HEK293 (cell line): ENCODE measurements around the gene TBCK.

ENCODE experiments used
- CTCF ChIA-PET: fragments of 350-600 bp; formaldehyde crosslinking; extraction: SDS; loops from one replicate; lab custom pipeline; 2021; ENCODE audit warnings: antibody characterized with exemption; lab: Yijun Ruan, JAX
- POLR2A ChIA-PET: fragments of 300-600 bp; formaldehyde crosslinking; extraction: SDS; loops from one replicate; lab custom pipeline; 2020; ENCODE audit warnings: antibody characterized with exemption, inconsistent platforms; lab: Yijun Ruan, JAX
- H3K27ac ChIP-seq: fragments of 200-500 bp; sonication (Bioruptor generic); 2 replicates; pipeline ENCODE4 v1.5.1; 2014; ENCODE audit warnings: low read depth, low read length, control low read depth, inconsistent platforms; ENCODE audit errors: extremely low read depth
- H3K36me3 ChIP-seq, 2 experiments: fragments of 200-500 bp in 1 of 2; sonication (Bioruptor generic) in 1 of 2; 1 replicate in 1 of 2; 2 replicates in 1 of 2; pipeline ENCODE4 v1.5.1; 2014 to 2017; ENCODE audit warnings: inconsistent platforms in 2 of 2, low read length in 2 of 2; ENCODE audit not compliant: control insufficient read depth in 2 of 2, insufficient read depth in 1 of 2
- H3K4me1 ChIP-seq: fragments of 200-500 bp; sonication (Bioruptor generic); 2 replicates; pipeline ENCODE4 v1.5.1; 2014; ENCODE audit warnings: mild to moderate bottlenecking, low read length, inconsistent platforms; ENCODE audit not compliant: control insufficient read depth, insufficient read depth
- H3K4me3 ChIP-seq: 2 replicates; pipeline ENCODE4 v1.5.1; 2011; ENCODE audit warnings: low read depth, mild to moderate bottlenecking, control low read depth, low read length, moderate library complexity
- H3K9me3 ChIP-seq: fragments of 200-500 bp; sonication (Bioruptor generic); 2 replicates; pipeline ENCODE4 v1.5.1; 2014; ENCODE audit warnings: low read depth, low read length, inconsistent platforms; ENCODE audit not compliant: control insufficient read depth, insufficient read depth
- KLF7 ChIP-seq: fragments of 450-650 bp; formaldehyde crosslinking; IDR thresholded peaks from 2 replicates; pipeline ENCODE4 v1.5.1; 2016; ENCODE audit warnings: missing biosample characterization, missing genetic modification characterization, borderline replicate concordance
- SALL2 ChIP-seq: fragments of 450-650 bp; formaldehyde crosslinking; IDR thresholded peaks from 2 replicates; pipeline ENCODE4 v1.5.0; 2017; ENCODE audit warnings: missing biosample characterization, mild to moderate bottlenecking, missing genetic modification characterization, borderline replicate concordance
- ZNF174 ChIP-seq: fragments of 450-650 bp; formaldehyde crosslinking; IDR thresholded peaks from 2 replicates; pipeline ENCODE4 v1.5.0; 2017; ENCODE audit warnings: missing biosample characterization, mild to moderate bottlenecking, missing genetic modification characterization
- ZNF324 ChIP-seq: fragments of 450-650 bp; formaldehyde crosslinking; IDR thresholded peaks from 2 replicates; pipeline ENCODE4 v1.5.1; 2016; ENCODE audit warnings: missing biosample characterization, missing genetic modification characterization
- ZNF350 ChIP-seq: fragments of 450-650 bp; formaldehyde crosslinking; IDR thresholded peaks from 2 replicates; pipeline ENCODE4 v1.5.0; 2017; ENCODE audit warnings: missing biosample characterization, mild to moderate bottlenecking, missing genetic modification characterization
- ZNF404 ChIP-seq: fragments of 450-650 bp; formaldehyde crosslinking; IDR thresholded peaks from 2 replicates; pipeline ENCODE4 v1.5.1; 2017; ENCODE audit warnings: missing biosample characterization, missing genetic modification characterization
- ZNF48 ChIP-seq: fragments of 450-650 bp; formaldehyde crosslinking; IDR thresholded peaks from 2 replicates; pipeline ENCODE4 v1.5.1; 2016; ENCODE audit warnings: missing biosample characterization, missing genetic modification characterization
- ZNF510 ChIP-seq: fragments of 450-650 bp; formaldehyde crosslinking; IDR thresholded peaks from 2 replicates; pipeline ENCODE4 v1.5.1; 2018; ENCODE audit warnings: mild to moderate bottlenecking, missing genetic modification characterization, missing biosample characterization; ENCODE audit not compliant: insufficient replicate concordance
- ZNF513 ChIP-seq: fragments of 450-650 bp; IDR thresholded peaks from 2 replicates; pipeline ENCODE4 v1.5.1; 2018; ENCODE audit warnings: missing biosample characterization, missing genetic modification characterization
- ZNF518A ChIP-seq: fragments of 450-650 bp; formaldehyde crosslinking; conservative IDR thresholded peaks from 2 replicates; pipeline ENCODE4 v1.5.1; 2016; ENCODE audit warnings: low read depth, missing biosample characterization, missing genetic modification characterization
- ZNF544 ChIP-seq: fragments of 450-650 bp; formaldehyde crosslinking; IDR thresholded peaks from 2 replicates; pipeline ENCODE4 v1.5.0; 2017; ENCODE audit warnings: missing biosample characterization, missing genetic modification characterization
- ZNF704 ChIP-seq: fragments of 450-650 bp; formaldehyde crosslinking; IDR thresholded peaks from 2 replicates; pipeline ENCODE4 v1.5.1; 2016; ENCODE audit warnings: missing biosample characterization, missing genetic modification characterization
- ZNF843 ChIP-seq: fragments of 450-650 bp; formaldehyde crosslinking; IDR thresholded peaks from 2 replicates; pipeline ENCODE4 v1.5.1; 2016; ENCODE audit warnings: missing biosample characterization, missing genetic modification characterization
- ZSCAN30 ChIP-seq: fragments of 450-650 bp; IDR thresholded peaks from 2 replicates; pipeline ENCODE4 v1.5.1; 2018; ENCODE audit warnings: missing biosample characterization, mild to moderate bottlenecking, missing genetic modification characterization, moderate library complexity

Gene TBCK

GRCh38 chr4:106246441-106246840 is 69.6 kb downstream of the TBCK start:
- no peak overlapping the region for H3K27ac ChIP-seq
- H3K36me3 ChIP-seq: peaks cover 0 to 7% of the 10 kb centered on the region in 2 experiments; a peak in 2 of 3 replicates
- CTCF ChIA-PET: no interaction called here
- no peaks in the 10 kb centered on the region for H3K4me1 ChIP-seq
- no peaks in the 10 kb centered on the region for H3K9me3 ChIP-seq
- TF ChIP-seq ZNF544: no peak
- no peak for TF ChIP-seq ZNF510 (tag by site-specific recombination)
- no peak for TF ChIP-seq ZNF513 (tag by site-specific recombination)
- H3K4me3 ChIP-seq: no peak overlapping the region
- POLR2A ChIA-PET: no interaction called here

GRCh38 chr4:106245176-106245575 is 70.8 kb downstream of the TBCK start:
- CTCF ChIA-PET: no interaction called here
- H3K27ac ChIP-seq: no peak overlapping the region
- H3K4me3 ChIP-seq: no peak overlapping the region
- no peaks in the 10 kb centered on the region for H3K4me1 ChIP-seq
- peaks cover 0 to 7% of the 10 kb centered on the region in 2 experiments; a peak in 2 of 3 replicates for H3K36me3 ChIP-seq
- no peaks in the 10 kb centered on the region for H3K9me3 ChIP-seq
- TF ChIP-seq ZNF174 (tag by site-specific recombination): no peak
- TF ChIP-seq, all 188 proteins: peak for 0
- POLR2A ChIA-PET: no interaction called here

- POLR2A ChIA-PET: no interaction called here
- CTCF ChIA-PET: no interaction called here
- no peak for TF ChIP-seq ZNF350 (tag by site-specific recombination)
- no peak for TF ChIP-seq ZSCAN30 (tag by site-specific recombination)
- no peak for TF ChIP-seq ZNF513 (tag by site-specific recombination)
- no peak for TF ChIP-seq SALL2 (tag by site-specific recombination)
- no peak for TF ChIP-seq ZNF704 (tag by site-specific recombination)
- no peak for TF ChIP-seq ZNF843 (tag by site-specific recombination)
- no peak for TF ChIP-seq ZNF518A (tag by site-specific recombination)
- TF ChIP-seq KLF7 (tag by site-specific recombination): no peak
- TF ChIP-seq ZNF48 (tag by site-specific recombination): no peak
- TF ChIP-seq ZNF324 (tag by site-specific recombination): no peak
- TF ChIP-seq ZNF404 (tag by site-specific recombination): no peak
Observed at GRCh38 chr4:106240699-106241098, 75.3 kb downstream of the TBCK start.

More at GRCh38 chr4:106240699-106241098, 75.3 kb downstream of the TBCK start:
- Histone ChIP-seq H3K36me3 (no peaks in the 10 kb centered on the region), H3K9me3 (no peaks in the 10 kb centered on the region), H3K4me3 (no peak overlapping the region), H3K4me1 (no peaks in the 10 kb centered on the region), H3K27ac (no peak overlapping the region)
